ENCODE data around the gene RUNX3.

Gene RUNX3

GRCh38 chr1:24926563-24927249 is 3.4 kb downstream of the RUNX3 start:
- peaks cover 68% of the 10 kb centered on the region for H3K4me1 Mint-ChIP-seq
- peak overlapping the region; percentile 93 for H3K4me3 Mint-ChIP-seq
- peak overlapping the region; percentile 81 for H3K27ac Mint-ChIP-seq
- CTCF ChIA-PET, result interaction anchor here (0.7 to 11.0 kb wide), 4 partner anchors 38 to 174 kb away, joined by 3 to 114 read pairs (median 6); no protein-coding TSS in a partner anchor
- peaks cover 63% of the 10 kb centered on the region for H3K36me3 Mint-ChIP-seq
- H3K27me3 Mint-ChIP-seq, result no peaks in the 10 kb centered on the region
- no peaks in the 10 kb centered on the region for H3K9me3 Mint-ChIP-seq
- DNase-seq, result no peak

DNA sequence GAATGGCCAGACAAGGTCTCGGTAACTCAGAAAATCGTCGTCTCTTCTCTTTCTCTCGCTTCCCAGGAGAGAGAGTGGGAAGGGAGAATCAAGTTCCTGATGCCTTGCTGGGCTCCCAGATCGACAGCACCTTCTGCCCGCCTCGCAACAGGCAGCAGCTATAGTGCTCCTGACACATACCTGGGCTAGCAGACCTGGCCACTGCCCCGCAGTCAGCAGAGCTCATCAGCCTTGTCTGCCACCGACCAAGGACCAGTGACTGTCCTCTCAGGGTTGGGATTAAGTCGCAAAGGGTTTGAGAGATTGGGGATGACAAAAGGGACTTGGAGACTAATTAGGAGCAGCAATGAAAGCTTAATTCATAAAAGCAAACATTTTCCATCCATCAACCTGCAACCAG is 4.1 kb downstream of the RUNX3 start:
- peaks cover 61% of the 10 kb centered on the region for H3K36me3 Mint-ChIP-seq
- peak overlapping the region; percentile 93 for H3K4me3 Mint-ChIP-seq
- peak overlapping the region; percentile 81 for H3K27ac Mint-ChIP-seq
- no peaks in the 10 kb centered on the region for H3K27me3 Mint-ChIP-seq
- CTCF ChIA-PET, result interaction anchor here (0.7 to 11.0 kb wide), 4 partner anchors 27 to 175 kb away, joined by 3 to 114 read pairs (median 6); no protein-coding TSS in a partner anchor
- no peaks in the 10 kb centered on the region for H3K9me3 Mint-ChIP-seq
- no peak for DNase-seq
- peaks cover 64% of the 10 kb centered on the region for H3K4me1 Mint-ChIP-seq

DNA sequence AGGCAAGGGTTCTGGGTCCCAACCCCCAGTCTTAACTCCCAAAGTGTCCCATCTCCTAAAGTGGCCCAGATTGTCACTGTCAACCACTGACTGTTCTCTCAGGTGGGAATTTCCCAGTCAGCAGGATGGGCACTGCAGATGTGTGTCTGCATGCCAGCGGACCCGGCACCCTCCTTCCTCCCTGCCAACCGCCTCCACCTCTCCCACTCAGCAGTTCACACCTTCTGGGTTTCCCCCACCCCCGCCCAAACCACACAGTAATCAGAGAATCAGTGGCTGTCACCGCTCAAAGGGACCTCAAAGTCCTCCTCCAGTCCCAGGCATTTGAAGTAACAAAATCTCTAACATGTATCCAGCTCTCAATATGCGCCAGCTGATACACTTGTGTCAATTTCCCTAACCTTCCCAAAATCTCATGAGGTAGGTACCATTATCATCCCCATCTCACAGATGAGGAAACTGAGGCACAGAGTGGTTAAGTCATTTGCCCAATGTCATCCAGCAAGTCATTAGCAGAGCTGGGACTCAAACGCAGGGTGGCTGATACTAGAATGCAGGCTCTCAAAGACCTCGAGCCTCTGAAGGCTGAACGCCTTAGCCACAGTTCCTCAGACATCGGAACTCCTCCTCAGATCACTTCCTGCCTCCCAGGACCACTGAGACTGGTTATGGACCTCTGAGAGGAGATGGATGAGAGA is 4.8 kb downstream of the RUNX3 start:
- DNase-seq, result peak; percentile 84
- peaks cover 66% of the 10 kb centered on the region for H3K36me3 Mint-ChIP-seq
- CTCF ChIA-PET, result interaction anchor here (1.3 to 11.0 kb wide), 2 partner anchors 27 to 110 kb away, joined by 3 to 114 read pairs; no protein-coding TSS in a partner anchor

GRCh38 chr1:24923485-24924113 is 6.5 kb downstream of the RUNX3 start:
- no peak for DNase-seq
- H3K27ac Mint-ChIP-seq, result no peak overlapping the region
- peaks cover 69% of the 10 kb centered on the region for H3K4me1 Mint-ChIP-seq
- no peaks in the 10 kb centered on the region for H3K9me3 Mint-ChIP-seq
- no peak overlapping the region for H3K4me3 Mint-ChIP-seq
- H3K27me3 Mint-ChIP-seq, result no peaks in the 10 kb centered on the region
- CTCF ChIA-PET, result interaction anchor here (1.6 kb wide), 1 partner anchor 114 kb away, joined by 4 read pairs; no protein-coding TSS in a partner anchor
- peaks cover 72% of the 10 kb centered on the region for H3K36me3 Mint-ChIP-seq

More for the DNA sequence above, 4.8 kb downstream of the RUNX3 start:
- H3K9me3 Mint-ChIP-seq, result no peaks in the 10 kb centered on the region
- H3K4me3 Mint-ChIP-seq, result peak overlapping the region; percentile 93
- H3K4me1 Mint-ChIP-seq, result peaks cover 68% of the 10 kb centered on the region
- H3K27ac Mint-ChIP-seq, result peak overlapping the region; percentile 81
- no peaks in the 10 kb centered on the region for H3K27me3 Mint-ChIP-seq

GRCh38 chr1:24921938-24922662 is 8.0 kb downstream of the RUNX3 start:
- Mint-ChIP-seq H3K36me3 (peaks cover 71% of the 10 kb centered on the region), H3K9me3 (no peaks in the 10 kb centered on the region), H3K4me1 (peaks cover 58% of the 10 kb centered on the region), H3K4me3 (no peak overlapping the region), H3K27ac (no peak overlapping the region), H3K27me3 (no peaks in the 10 kb centered on the region)
- DNase-seq, result no peak
- CTCF ChIA-PET, result interaction anchor here (0.6 to 1.6 kb wide), 2 partner anchors 13 to 115 kb away, joined by 3 to 4 read pairs; no protein-coding TSS in a partner anchor

GRCh38 chr1:24921412-24921811 is 8.7 kb downstream of the RUNX3 start:
- Mint-ChIP-seq H3K27me3 (no peaks in the 10 kb centered on the region), H3K27ac (peak overlapping the region; percentile 14)
- CTCF ChIA-PET, result interaction anchor here (1.0 kb wide), 1 partner anchor 116 kb away, joined by 4 read pairs; no protein-coding TSS in a partner anchor

GRCh38 chr1:24920533-24920925 is 9.5 kb downstream of the RUNX3 start:
- CTCF ChIA-PET, result no interaction called here
- H3K9me3 Mint-ChIP-seq, result no peaks in the 10 kb centered on the region
- no peak for DNase-seq
- no peak overlapping the region for H3K27ac Mint-ChIP-seq
- peaks cover 42% of the 10 kb centered on the region for H3K4me1 Mint-ChIP-seq
- H3K27me3 Mint-ChIP-seq, result no peaks in the 10 kb centered on the region
- no peak overlapping the region for H3K4me3 Mint-ChIP-seq
- peaks cover 65% of the 10 kb centered on the region for H3K36me3 Mint-ChIP-seq

More at GRCh38 chr1:24921412-24921811, 8.7 kb downstream of the RUNX3 start:
- no peak for DNase-seq
- Mint-ChIP-seq H3K36me3 (peaks cover 67% of the 10 kb centered on the region), H3K4me1 (peaks cover 51% of the 10 kb centered on the region), H3K9me3 (no peaks in the 10 kb centered on the region), H3K4me3 (no peak overlapping the region)

GRCh38 chr1:24919791-24920532 is 10.1 kb downstream of the RUNX3 start:
- no peaks in the 10 kb centered on the region for H3K27me3 Mint-ChIP-seq
- peaks cover 63% of the 10 kb centered on the region for H3K36me3 Mint-ChIP-seq
- no peak for DNase-seq
- no peaks in the 10 kb centered on the region for H3K9me3 Mint-ChIP-seq
- CTCF ChIA-PET, result no interaction called here
- H3K4me1 Mint-ChIP-seq, result peaks cover 40% of the 10 kb centered on the region
- H3K27ac Mint-ChIP-seq, result no peak overlapping the region
- H3K4me3 Mint-ChIP-seq, result no peak overlapping the region

DNA sequence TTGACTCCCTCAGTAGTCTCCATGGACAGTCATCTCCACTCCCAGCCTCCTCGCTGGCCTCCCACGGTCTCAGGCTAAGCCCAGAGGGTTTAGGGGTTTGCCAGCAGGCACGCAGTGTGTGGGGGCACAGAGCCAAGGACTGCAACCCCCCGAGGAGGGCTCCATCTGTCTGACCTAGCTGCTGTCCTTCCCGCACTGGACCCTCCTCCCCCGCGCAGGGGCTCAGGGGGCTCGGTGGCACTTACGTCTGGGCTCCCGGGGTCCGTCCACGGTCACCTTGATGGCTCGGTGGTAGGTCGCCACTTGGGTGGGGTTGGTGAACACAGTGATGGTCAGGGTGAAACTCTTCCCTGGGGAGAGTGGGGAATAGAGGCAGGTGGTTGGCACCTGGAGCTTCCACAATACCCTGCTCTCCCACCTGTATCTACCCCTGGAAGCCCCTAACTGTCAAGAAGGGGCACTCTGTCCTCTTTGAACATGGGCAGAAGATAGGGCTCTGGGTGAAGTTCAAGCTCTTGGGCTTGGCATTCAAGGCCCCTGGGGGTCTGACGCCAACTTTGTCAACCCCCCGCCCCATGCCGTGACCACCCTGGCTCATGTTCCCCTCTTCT is 11.0 kb downstream of the RUNX3 start:
- no peak overlapping the region for H3K4me3 Mint-ChIP-seq
- CTCF ChIA-PET, result interaction anchor here (1.1 kb wide), 1 partner anchor 92 kb away, joined by 3 read pairs; no protein-coding TSS in a partner anchor
- H3K27me3 Mint-ChIP-seq, result no peaks in the 10 kb centered on the region
- H3K36me3 Mint-ChIP-seq, result peaks cover 61% of the 10 kb centered on the region
- no peak for DNase-seq
- no peaks in the 10 kb centered on the region for H3K9me3 Mint-ChIP-seq
- no peak overlapping the region for H3K27ac Mint-ChIP-seq
- peaks cover 37% of the 10 kb centered on the region for H3K4me1 Mint-ChIP-seq

DNA sequence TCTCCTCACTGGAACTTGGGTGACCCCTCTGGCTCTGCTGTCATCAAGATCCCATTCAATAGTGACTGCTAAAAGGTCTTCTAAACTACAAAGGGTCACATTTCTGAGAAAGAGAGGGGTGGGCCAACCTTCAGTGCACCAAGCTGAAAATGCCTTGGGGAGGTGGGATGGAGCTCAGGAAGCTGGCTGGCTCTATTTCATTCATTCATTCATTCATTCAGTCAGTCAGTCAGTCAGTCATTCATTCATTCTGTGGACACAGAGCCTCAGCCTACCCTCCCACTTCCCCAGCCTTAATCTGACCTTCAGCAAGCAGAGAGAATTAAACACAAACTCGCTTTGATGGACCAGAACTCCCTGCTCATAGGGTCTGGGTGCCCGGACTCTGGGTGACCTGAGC is 11.7 kb downstream of the RUNX3 start:
- Mint-ChIP-seq H3K4me3 (no peak overlapping the region), H3K36me3 (peaks cover 58% of the 10 kb centered on the region), H3K4me1 (peaks cover 30% of the 10 kb centered on the region), H3K27me3 (no peaks in the 10 kb centered on the region), H3K27ac (peak overlapping the region; percentile 55), H3K9me3 (no peaks in the 10 kb centered on the region)
- DNase-seq, result no peak
- CTCF ChIA-PET, result interaction anchor here (1.1 kb wide), 1 partner anchor 93 kb away, joined by 3 read pairs; no protein-coding TSS in a partner anchor

GRCh38 chr1:24917327-24918074 is 12.6 kb downstream of the RUNX3 start:
- CTCF ChIA-PET, result no interaction called here
- Mint-ChIP-seq H3K4me3 (no peak overlapping the region), H3K4me1 (peaks cover 24% of the 10 kb centered on the region), H3K27me3 (no peaks in the 10 kb centered on the region), H3K9me3 (no peaks in the 10 kb centered on the region), H3K27ac (no peak overlapping the region), H3K36me3 (peaks cover 63% of the 10 kb centered on the region)
- no peak for DNase-seq

DNA sequence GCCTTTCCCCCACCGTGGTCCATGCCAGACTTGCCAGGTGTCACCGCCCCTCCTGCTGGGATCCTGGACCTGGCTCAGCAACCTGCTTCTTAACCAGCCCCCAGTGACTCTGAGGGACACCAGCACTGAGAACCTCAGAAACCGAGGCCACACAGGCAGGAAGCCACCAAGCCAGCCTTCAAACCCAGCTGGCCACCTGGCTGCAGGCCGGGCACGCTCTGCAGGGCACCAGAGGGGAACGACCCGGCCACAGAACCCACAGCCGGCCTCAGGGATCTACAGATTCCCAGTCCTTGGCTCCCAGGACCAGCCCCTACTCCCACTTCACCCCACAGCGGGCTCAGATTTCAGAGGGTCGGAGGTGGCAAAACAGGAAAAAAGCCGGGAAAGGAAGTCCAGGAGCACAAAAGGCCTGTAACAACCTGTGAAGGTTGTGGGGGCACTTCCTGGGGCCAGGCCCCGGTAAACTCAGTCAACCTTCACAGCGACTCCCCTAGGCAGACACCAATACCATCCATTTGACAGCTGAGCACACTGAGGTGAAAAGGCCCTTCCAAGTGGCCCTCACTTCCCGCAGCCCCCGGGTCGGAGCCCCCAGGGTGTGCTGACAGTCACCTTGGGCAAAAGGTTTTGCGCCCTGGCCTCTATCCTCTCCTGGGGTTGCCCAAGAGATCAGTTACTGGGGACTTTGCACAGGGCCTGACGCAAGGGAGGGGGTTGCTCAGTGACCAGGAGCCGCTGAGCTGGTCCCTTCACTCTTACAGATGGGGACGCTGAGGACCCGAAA is 14.1 kb downstream of the RUNX3 start:
- CTCF ChIA-PET, result no interaction called here
- Mint-ChIP-seq H3K4me1 (peaks cover 29% of the 10 kb centered on the region), H3K36me3 (peaks cover 71% of the 10 kb centered on the region), H3K4me3 (no peak overlapping the region), H3K9me3 (no peaks in the 10 kb centered on the region), H3K27me3 (no peaks in the 10 kb centered on the region), H3K27ac (no peak overlapping the region)
- DNase-seq, result no peak
